ENCODE data around the gene KDR.

The KDR gene

GRCh38 chr4:55123791-55124190, 1.6 kb downstream of the KDR start:
- no peak for DNase-seq (ENCODE audit: low spot score)

DNA sequence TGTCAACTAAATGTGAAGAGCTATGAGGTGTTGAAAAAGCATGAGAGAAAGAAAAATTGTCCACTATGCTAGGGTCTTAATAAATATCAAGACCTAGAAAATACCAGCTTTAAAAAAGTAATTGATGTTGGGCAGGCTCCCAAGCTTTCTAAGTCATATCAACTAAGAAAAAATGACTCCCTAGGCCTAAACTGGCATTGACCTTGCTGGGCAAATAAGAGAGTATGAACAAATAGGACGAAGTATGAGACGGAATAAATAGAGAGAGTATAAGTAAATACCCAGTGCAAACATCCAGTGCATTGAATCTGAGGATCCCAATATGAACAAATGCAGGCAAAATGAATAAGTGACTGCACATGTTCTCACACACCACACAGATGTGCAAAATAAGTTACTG, 3.2 kb downstream of the KDR start:
- DNase-seq (ENCODE audit: low spot score): no peak

GRCh38 chr4:55121246-55121645, 4.1 kb downstream of the KDR start:
- no peak for DNase-seq (ENCODE audit: low spot score)

GRCh38 chr4:55118397-55118796, 7.0 kb downstream of the KDR start:
- no peak for DNase-seq (ENCODE audit: low spot score)

DNA sequence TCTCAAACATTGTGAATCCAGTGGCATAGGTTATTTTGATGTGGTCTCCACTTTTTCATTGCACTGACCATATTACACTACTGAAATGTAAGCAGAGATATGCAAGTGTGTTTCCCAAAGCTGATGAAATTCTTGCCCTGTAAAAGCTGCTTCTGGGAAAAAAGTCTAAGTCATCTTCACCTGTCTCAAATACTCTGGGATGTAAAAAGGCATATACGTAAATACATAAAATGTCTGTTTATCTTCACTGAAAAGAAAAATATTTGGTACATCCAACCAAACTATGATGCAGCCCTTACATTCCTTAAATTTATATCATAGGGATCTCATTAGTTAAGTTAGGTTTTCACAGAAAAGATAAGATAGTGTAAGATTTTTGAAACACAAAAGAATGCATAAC, 7.9 kb downstream of the KDR start:
- DNase-seq (ENCODE audit: low spot score): no peak

- DNase-seq (ENCODE audit: low spot score): no peak
These were observed 8.9 kb downstream of the KDR start for GRCh38 chr4:55116450-55116849.

DNA sequence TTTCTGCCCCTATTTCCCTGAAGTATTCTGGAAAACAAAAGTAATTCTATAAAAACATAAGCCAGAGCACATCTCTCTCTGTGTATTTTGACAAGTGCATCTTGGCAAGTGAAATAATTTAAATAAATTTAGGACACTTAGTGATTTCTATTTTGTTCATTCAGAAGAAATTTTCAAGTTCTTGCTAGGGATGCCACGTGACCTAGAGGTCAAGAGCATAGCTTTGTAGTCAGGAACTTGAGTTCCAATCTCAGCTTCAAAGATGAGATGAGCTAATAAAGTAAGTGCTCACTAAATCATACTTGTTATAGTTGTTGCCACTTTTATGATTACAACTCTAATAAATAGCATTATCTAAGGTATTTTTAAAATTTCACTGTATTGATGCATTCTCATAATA, 13.8 kb downstream of the KDR start:
- DNase-seq (ENCODE audit: low spot score): no peak

- no peak for DNase-seq (ENCODE audit: low spot score)
These were observed 15.3 kb downstream of the KDR start for GRCh38 chr4:55110131-55110530.

- no peak for DNase-seq (ENCODE audit: low spot score)
These were observed 18.3 kb downstream of the KDR start for GRCh38 chr4:55107054-55107453.

DNA sequence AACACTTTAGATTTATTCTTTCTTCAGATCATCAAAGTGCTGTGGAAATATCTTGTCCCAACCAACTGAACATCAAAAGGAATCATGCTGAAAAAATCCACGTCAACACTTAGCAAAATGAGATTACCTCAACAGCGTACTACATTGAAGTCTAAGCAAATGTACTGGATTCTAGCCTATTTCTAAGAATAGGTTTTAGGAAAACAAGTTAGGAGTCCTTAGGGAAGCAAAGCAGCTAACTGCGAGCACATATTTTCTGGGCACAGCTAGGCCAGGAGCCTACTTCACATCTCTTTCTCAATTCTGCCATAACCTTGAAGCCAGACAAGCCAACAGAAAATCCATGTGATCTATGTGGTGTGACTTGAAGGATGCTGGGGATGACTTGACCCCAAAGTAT, 22.2 kb downstream of the KDR start:
- DNase-seq (ENCODE audit: low spot score): no peak

GRCh38 chr4:55099816-55100215, 25.6 kb downstream of the KDR start:
- no peak for DNase-seq (ENCODE audit: low spot score)

DNA sequence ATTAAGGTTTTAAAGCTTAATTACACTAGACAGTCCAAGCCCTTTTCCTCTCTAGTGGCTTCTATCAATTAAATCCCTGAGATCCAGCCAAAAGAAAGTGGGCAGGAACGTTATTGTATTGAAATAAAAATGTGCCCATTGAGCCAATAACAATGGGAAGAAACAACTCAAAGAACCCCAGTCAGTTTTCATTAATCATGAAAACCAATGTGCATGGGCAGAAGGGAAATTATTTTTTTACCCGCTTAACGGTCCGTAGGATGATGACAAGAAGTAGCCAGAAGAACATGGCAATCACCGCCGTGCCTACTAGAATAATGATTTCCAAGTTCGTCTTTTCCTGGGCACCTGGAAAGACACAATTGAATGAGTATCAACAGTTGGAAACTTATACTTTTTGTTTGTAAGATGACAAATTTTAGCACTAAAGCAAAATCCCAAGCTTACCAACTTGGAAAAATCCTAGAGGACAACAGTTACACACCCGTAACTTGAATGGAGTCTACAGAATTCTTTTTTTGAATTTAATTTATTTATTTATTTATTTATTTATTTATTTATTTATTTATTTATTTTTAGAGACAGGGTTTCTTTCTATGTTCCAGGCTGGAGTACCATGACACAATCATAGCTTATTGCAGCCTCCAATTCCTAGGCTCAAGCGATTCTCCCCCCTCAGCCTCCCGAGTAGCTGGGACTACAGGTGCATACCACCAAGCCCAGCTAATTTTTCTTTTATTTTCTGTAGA, 26.8 kb downstream of the KDR start:
- DNase-seq (ENCODE audit: low spot score): no peak

DNA sequence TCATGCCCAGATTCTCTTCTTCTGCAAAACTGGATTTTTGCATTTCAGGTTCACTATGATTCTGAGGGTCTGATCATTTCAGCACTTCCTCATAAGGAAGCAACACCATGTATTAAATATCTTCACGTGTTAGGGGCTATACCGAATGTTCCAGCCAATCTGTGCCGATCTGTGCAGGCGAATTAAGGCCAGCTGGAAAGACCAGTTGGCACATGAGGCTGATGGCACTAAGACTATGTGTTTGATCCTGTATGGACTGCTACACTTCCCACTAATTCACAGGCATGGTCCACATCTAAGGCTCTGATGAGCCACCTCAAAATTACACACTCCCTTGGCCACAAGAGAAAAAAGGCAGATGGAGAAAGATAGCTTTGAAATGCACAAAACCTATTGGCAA, 28.8 kb downstream of the KDR start:
- no peak for DNase-seq (ENCODE audit: low spot score)

GRCh38 chr4:55096045-55096444, 29.4 kb downstream of the KDR start:
- DNase-seq (ENCODE audit: low spot score): no peak

DNA sequence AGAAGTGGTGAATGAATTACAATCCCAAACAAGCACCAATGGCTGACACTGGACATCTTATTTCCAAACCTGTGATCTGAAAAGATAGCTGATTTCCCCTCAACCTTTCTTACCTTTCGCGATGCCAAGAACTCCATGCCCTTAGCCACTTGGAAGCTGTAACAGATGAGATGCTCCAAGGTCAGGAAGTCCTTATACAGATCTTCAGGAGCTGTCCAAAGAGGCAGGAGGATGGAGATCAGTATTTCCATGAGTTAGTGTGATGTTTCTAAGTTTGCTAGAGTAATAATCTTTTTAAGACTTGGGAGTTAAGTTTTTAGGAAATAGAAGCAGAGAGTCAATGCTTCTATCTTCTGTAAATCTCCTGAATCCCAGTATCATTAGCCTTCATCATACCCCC, 32.9 kb downstream of the KDR start:
- DNase-seq (ENCODE audit: low spot score): no peak

DNA sequence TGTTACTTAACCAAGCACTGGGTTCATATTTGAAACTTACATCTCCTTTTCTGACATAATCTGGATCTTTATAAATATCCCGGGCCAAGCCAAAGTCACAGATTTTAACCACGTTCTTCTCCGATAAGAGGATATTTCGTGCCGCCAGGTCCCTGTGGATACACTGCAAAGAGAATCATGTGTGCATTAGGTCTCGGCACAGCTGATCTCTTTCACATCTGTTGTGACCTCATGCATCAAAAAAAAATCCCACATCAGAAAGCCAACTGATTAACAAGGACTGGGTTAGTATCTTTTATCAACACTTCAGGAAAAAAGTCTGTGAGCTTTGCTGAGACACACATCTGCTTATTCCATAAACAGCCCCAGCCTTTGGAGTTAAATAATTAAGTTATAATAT, 35.5 kb downstream of the KDR start:
- no peak for DNase-seq (ENCODE audit: low spot score)

DNA sequence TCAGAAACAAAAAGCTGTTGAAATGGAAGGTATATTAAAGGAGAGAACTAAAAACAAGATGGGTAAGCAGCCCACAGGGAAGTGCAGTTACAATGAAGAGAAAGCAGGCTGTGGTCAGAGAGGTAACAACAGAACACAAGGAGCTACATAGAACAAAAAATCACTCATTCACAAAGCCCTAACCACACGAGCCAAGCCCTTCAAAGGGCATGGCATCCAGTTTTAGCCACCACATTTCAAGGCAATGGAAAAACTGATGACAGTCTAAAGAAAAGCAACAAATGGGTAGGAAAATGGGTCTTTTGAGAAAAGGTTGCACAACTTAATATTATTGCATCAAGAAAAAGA, 37.5 kb downstream of the KDR start:
- no peak for DNase-seq (ENCODE audit: low spot score)

- no peak for DNase-seq (ENCODE audit: low spot score)
These were observed 38.1 kb downstream of the KDR start for GRCh38 chr4:55087009-55087912.

- DNase-seq (ENCODE audit: low spot score): no peak
These were observed 38.8 kb downstream of the KDR start for GRCh38 chr4:55086578-55086977.

GRCh38 chr4:55083735-55084134, 41.7 kb downstream of the KDR start:
- no peak for DNase-seq (ENCODE audit: low spot score)

DNA sequence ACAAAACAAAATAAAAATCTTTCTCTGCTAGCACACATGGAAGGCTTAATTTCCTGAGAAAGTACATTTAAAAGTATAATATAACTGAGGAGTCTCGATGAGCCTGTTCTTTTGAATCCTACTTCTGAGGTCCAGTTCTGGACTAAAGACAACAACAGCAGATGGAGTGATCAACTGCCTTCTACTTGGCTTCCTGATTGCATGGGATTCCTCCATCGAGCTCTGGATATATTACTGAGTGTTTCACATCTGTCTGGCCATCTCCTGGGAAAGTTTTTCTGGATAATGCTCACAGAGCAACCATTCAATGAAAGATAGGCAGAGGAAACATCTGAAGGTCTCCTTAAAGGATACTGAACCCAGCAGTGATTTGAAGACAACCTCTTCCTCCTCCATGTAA, 42.6 kb downstream of the KDR start:
- DNase-seq (ENCODE audit: low spot score): no peak

DNA sequence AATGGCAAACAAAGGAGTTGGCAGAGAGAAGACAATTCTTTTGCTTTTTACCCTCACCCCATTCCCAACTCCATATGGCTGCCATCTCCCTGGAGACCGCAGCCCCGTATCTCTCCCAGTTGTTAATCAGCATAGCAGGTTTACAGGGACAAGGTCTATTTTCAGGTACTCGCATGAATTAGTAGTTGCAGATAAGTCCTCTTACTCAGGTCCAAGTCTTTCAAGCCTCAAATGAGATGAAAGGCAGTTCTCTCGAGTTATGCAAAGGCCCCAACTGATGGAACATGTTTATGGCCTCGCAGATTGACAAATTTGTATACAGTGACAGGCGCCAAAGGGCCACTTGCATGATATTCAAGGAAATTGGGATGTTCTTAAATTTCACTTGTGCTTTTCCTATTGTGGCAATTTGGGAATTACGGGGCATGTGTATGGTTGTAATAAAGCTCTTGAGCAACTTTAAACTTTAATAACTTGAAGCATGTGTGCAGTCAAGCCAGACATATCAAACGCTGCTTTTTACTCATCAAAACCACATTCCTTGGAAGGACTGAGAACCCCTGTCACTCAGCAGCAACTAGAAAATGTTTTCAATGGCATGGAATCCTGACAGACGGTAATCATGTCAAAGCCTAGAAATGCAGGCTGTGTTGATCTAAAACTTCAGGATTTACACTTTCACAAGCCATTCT, 45.1 kb downstream of the KDR start:
- DNase-seq (ENCODE audit: low spot score): no peak
